Measurements from ENCODE around the gene PSORS1C2.

- TF ChIP-seq CTCF (IDR thresholded peaks at IDR 0.05) (no peak), POLR2A (IDR thresholded peaks at IDR 0.05) (no peak)
These were observed 22.8 kb downstream of the PSORS1C2 start for GRCh38 chr6:31115941-31116560.
